Gastroesophageal sphincter (tissue), 4 donors: ENCODE data around the gene SPRR5. TPM values are rescaled to one million over a fixed set of nuclear protein-coding genes. Genes with fewer than 3 reads are reported as not detected.

Experiments used
- ATAC-seq: fragments of 150-250 bp; one replicate; pipeline ENCODE4 v1.9.1; 2016; ENCODE audit warnings: mild to moderate bottlenecking, moderate library complexity
- H3K27ac ChIP-seq, 4 donors: fragments of 200-600 bp; sonication (generic) in 3 of 4; 1 replicate in 3 of 4; 2 replicates in 1 of 4; pipeline ENCODE4 v1.5.1; 2016 to 2019
- H3K27me3 ChIP-seq: fragments of 200-600 bp; sonication (generic); one replicate; pipeline ENCODE4 v1.5.1; 2019
- H3K36me3 ChIP-seq, 2 donors: fragments of 200-600 bp; sonication (generic); one replicate each; pipeline ENCODE4 v1.5.1; 2019; ENCODE audit warnings: control low read depth in 1 of 2
- H3K4me1 ChIP-seq, 3 donors: fragments of 200-600 bp; sonication (generic); 1 replicate in 2 of 3; 2 replicates in 1 of 3; pipeline ENCODE4 v1.5.1; 2016 to 2019; ENCODE audit warnings: control low read depth in 2 of 3
- H3K4me3 ChIP-seq, 2 donors: fragments of 200-600 bp; sonication (generic); one replicate each; pipeline ENCODE4 v1.5.1; 2019; ENCODE audit warnings: mild to moderate bottlenecking in 1 of 2, moderate library complexity in 1 of 2
- H3K9me3 ChIP-seq, 3 donors: fragments of 200-600 bp; sonication (generic); one replicate each; pipeline ENCODE4 v1.5.1; 2017 to 2019; ENCODE audit warnings: control low read depth in 2 of 3
- EP300 ChIP-seq: sonication (generic); formaldehyde crosslinking; IDR thresholded peaks from one replicate; pipeline ENCODE4 v1.6.1; 2017; ENCODE audit warnings: antibody characterized with exemption, mild to moderate bottlenecking
- POLR2A ChIP-seq, 2 donors: fragments of 450-650 bp; IDR thresholded peaks; one replicate each; pipeline ENCODE4 v1.6.1; 2017; ENCODE audit warnings: antibody characterized with exemption in 2 of 2, mild to moderate bottlenecking in 2 of 2, moderate library complexity in 1 of 2
- POLR2AphosphoS5 ChIP-seq: sonication (generic); formaldehyde crosslinking; IDR thresholded peaks from one replicate; pipeline ENCODE4 v1.6.1; 2017; ENCODE audit warnings: antibody characterized with exemption
- WGBS, 2 donors: methylation state at CpG; one replicate each; pipeline ENCODE4 v1.1.5; 2018; ENCODE audit warnings: low coverage in 1 of 2; 5-methylcytosine and 5-hydroxymethylcytosine counted together
- total RNA-seq, 4 donors: library from RNA; depleted of rRNA; stranded (reverse); fragments of >200 nt; gene quantifications; one replicate each; pipeline ENCODE4 v1.1.0, GENCODE V29; 2016
- TF ChIP-seq, protein P1 (sequence below), 4 experiments: fragments of 200-600 bp in 2 of 4; fragments of 450-650 bp in 2 of 4; sonication (generic) in 1 of 4; IDR thresholded peaks; one replicate each; pipeline ENCODE4 v1.5.1; 2017 to 2019; ENCODE audit warnings: antibody characterized with exemption in 4 of 4, mild to moderate bottlenecking in 2 of 4, moderate library complexity in 2 of 4

Gene SPRR5
- total RNA-seq, 4 donors from 2014 or later, result not detected

DNA sequence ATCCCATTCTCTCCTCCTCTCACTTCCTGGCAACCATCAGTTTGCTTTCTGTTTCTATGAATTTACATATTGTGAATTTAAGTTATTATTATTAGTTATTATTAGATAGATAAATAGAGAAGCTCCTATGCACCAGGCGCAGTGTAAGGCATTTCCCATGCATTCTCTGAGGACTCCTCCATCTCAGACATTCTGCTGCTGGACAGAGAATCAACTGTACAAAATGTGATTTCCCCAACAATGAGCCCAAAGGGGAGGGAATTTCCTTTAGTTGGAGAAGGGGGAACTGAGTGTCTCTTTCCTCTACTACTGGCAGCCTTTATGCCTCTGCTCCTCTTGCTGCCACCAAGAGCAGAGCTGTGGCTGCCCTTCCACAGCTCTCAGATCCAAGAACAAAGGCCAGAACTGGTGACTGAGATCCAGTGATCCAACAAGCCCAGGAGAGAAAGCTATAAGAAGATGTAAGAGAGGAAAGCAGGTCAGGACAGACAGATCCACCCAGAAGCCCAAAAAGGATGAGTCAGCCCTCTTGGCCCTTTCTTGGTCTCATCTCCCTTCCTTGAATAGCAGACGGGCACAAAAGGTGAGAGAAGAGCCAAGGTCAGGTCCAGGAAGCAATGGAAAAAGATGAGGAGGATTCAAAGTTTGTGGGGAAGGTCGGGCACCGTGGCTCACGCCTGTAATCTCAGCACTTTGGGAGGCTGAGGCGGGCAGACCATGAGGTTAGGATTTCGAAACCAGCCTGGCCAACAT, 42.1 kb upstream of the SPRR5 start:
- Histone ChIP-seq H3K36me3 (no peaks in the 10 kb centered on the region), H3K27ac (no peak overlapping the region), H3K9me3 (no peaks in the 10 kb centered on the region), H3K4me3 (no peak overlapping the region), H3K27me3 (no peaks in the 10 kb centered on the region), H3K4me1 (no peaks in the 10 kb centered on the region)
- ATAC-seq, result no peak
- WGBS, 2 donors, result 97 to 98% methylated on average over 5 to 6 of the region's 7 CpGs
- TF ChIP-seq, protein P1, sequence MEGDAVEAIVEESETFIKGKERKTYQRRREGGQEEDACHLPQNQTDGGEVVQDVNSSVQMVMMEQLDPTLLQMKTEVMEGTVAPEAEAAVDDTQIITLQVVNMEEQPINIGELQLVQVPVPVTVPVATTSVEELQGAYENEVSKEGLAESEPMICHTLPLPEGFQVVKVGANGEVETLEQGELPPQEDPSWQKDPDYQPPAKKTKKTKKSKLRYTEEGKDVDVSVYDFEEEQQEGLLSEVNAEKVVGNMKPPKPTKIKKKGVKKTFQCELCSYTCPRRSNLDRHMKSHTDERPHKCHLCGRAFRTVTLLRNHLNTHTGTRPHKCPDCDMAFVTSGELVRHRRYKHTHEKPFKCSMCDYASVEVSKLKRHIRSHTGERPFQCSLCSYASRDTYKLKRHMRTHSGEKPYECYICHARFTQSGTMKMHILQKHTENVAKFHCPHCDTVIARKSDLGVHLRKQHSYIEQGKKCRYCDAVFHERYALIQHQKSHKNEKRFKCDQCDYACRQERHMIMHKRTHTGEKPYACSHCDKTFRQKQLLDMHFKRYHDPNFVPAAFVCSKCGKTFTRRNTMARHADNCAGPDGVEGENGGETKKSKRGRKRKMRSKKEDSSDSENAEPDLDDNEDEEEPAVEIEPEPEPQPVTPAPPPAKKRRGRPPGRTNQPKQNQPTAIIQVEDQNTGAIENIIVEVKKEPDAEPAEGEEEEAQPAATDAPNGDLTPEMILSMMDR (IDR thresholded peaks at IDR 0.05), result no peak
- TF ChIP-seq POLR2A (IDR thresholded peaks at IDR 0.05) (no peak), POLR2AphosphoS5 (no peak), EP300 (no peak)

DNA sequence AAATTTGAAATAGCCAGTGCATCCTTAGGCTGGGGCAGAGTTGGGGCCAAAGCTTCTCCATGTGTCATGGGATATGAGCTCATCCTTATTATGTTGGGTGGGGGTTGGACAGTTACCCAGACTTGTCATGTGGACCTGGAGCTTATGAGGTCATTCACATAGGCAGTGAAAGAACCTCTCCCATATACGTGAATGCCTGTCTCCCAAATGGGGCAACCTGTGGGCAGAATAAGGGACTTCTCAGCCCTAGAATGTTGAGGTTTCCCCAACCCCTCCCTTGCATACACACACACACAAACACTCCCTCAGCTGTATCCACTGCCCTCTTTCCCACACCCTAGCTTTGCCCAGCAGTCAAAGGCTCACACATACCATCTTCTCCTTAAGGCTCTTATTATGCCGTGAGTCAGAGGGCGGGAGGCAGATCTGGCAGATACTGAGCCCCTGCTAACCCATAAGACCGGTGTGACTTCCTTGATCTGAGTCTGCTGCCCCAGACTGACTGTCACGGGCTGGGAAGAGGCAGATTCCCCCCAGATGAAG, 40.9 kb upstream of the SPRR5 start:
- Histone ChIP-seq H3K9me3 (peaks cover 0 to 6% (median 0%) of the 10 kb centered on the region in 3 donors), H3K27me3 (no peaks in the 10 kb centered on the region), H3K4me1 (no peaks in the 10 kb centered on the region), H3K27ac (no peak overlapping the region), H3K36me3 (no peaks in the 10 kb centered on the region), H3K4me3 (no peak overlapping the region)
- TF ChIP-seq POLR2AphosphoS5 (no peak), EP300 (no peak), POLR2A (IDR thresholded peaks at IDR 0.05) (no peak)
- TF ChIP-seq, protein P1 (IDR thresholded peaks at IDR 0.05), result no peak
- 54 to 60% methylated on average over 2 to 3 of the region's 5 CpGs for WGBS, 2 donors
- ATAC-seq, result no peak

DNA sequence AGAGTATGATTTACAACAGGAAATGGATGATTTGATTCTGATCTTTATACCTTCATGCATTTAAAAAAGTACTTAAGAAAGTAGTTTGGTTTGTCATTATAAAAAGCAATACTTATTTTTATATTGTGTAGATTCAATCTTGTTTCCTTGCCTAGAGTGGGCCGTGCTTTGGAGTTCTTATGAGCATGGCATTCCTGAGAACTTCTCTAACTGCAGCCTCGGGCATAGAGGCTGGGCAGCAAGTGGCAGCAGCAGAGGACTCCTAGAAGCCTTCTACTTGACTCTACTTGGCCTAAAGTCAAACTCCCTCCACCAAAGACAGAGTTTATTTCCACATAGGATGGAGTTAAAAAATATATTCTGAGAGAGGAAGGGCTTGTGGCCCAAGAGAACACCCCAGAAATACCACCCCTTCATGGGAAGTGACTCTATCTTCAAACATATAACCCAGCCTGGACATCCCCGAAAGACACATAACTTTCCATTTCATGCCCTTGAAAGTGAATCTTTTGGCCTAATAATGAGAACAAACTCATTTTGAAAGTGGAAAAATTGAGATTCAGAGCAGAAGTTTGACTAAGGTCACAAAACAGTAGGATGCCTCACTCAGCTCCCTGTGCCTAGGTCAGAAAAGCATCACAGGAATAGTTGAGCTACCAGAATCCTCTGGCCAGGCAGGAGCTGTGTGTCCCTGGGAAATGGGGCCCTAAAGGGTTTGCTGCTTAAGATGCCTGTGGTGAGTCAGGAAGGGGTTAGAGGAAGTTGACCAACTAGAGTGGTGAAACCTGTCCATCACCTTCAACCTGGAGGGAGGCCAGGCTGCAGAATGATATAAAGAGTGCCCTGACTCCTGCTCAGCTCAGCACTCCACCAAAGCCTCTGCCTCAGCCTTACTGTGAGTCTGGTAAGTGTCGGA, 39.1 kb upstream of the SPRR5 start, which contains the start of gene IVL:
Gene IVL (plus strand): TSS at position 861 of the 916 bp plus-strand sequence. CDS start 1,252 bp downstream, outside the sequence.
- H3K27ac ChIP-seq, result no peak within 1 kb of the TSS

DNA sequence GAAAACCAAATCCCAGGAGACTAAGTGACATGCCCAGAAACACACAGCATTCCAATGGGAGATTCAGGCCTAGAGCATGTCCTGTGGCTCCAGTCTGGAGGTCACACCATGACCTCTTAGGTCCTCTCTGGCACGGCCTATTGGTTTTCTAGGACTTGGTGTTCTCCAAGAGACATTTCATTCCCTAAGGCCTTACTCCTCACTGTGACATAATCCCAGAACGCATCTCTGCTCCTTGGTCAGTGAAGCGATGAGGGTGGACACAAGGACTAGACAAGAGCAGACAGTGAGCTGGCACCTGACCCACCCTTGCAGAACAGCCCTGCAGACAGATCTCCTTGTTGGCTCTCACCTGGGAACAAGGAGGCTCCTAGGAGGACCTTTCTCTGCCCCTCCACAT, 37.8 kb upstream of the SPRR5 start:
- no peaks in the 10 kb centered on the region for H3K36me3 ChIP-seq
- 100% methylated on average over 2 of the region's 3 CpGs; no CpG with 5 or more reads in 1 of the 2 donors for WGBS, 2 donors
- no peak for ATAC-seq
- H3K4me1 ChIP-seq, result no peaks in the 10 kb centered on the region
- TF ChIP-seq, protein P1 (IDR thresholded peaks at IDR 0.05), result no peak
- TF ChIP-seq EP300 (no peak), POLR2AphosphoS5 (no peak), POLR2A (IDR thresholded peaks at IDR 0.05) (no peak)
- no peak overlapping the region for H3K4me3 ChIP-seq
- H3K27me3 ChIP-seq, result no peaks in the 10 kb centered on the region
- H3K9me3 ChIP-seq, result peaks cover 0 to 6% (median 0%) of the 10 kb centered on the region in 3 donors
- H3K27ac ChIP-seq, result no peak overlapping the region

More for the DNA sequence above, 39.1 kb upstream of the SPRR5 start, which contains the start of gene IVL:
- 79 to 100% methylated on average over 1 to 3 of the region's 4 CpGs for WGBS, 2 donors
- Histone ChIP-seq H3K27me3 (no peaks in the 10 kb centered on the region), H3K36me3 (no peaks in the 10 kb centered on the region), H3K4me1 (no peaks in the 10 kb centered on the region), H3K4me3 (no peak within 1 kb of the TSS), H3K9me3 (peaks cover 0 to 6% (median 0%) of the 10 kb centered on the region in 3 donors)
- no peak for ATAC-seq
- TF ChIP-seq POLR2A (IDR thresholded peaks at IDR 0.05), result no peak

DNA sequence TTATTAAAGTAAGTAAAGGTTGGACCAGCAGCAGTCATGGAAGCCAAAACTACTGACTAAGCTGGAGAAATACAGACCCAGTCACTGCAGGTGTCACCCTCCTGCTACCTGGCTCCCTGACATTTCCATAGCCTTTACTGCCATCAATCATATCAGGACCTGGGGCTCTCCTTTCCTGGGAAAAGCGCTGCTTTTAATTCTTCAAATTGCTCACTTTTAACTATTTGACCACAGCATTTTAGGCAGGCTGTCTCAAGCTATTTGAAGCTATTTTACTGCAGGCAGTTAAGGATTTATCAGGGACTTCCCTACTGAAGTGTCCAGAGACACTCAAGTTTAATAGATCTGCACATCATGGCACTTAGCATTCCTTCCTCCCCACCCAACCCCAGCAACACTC, 34.5 kb upstream of the SPRR5 start:
- peaks cover 0 to 6% (median 0%) of the 10 kb centered on the region in 3 donors for H3K9me3 ChIP-seq
- H3K4me3 ChIP-seq, result no peak overlapping the region
- H3K27ac ChIP-seq, result no peak overlapping the region
- H3K4me1 ChIP-seq, result no peaks in the 10 kb centered on the region
- ATAC-seq, result no peak
- H3K36me3 ChIP-seq, result no peaks in the 10 kb centered on the region
- TF ChIP-seq, protein P1 (IDR thresholded peaks at IDR 0.05), result no peak
- TF ChIP-seq POLR2AphosphoS5 (no peak), POLR2A (IDR thresholded peaks at IDR 0.05) (no peak)
- WGBS, 2 donors, result 67% methylated on average over 1 of the region's 1 CpG; no CpG with 5 or more reads in 1 of the 2 donors
- no peaks in the 10 kb centered on the region for H3K27me3 ChIP-seq
